GM12878 (cell line): ENCODE measurements around the gene DLEC1.

Experiments
- CTCF ChIP-seq, 3 experiments: IDR thresholded peaks in 2 of 3; conservative IDR thresholded peaks in 1 of 3; 2 replicates each; pipeline ENCODE4 v1.5.1; 2011; ENCODE audit warnings: low read depth in 3 of 3, low read length in 3 of 3, mild to moderate bottlenecking in 3 of 3, control low read depth in 2 of 3, moderate library complexity in 2 of 3, inconsistent platforms in 1 of 3, mixed read lengths in 1 of 3; ENCODE audit not compliant: control insufficient read depth in 2 of 3, insufficient read depth in 1 of 3; ENCODE audit errors: extremely low read depth in 1 of 3
- EZH2 ChIP-seq: IDR thresholded peaks from 2 replicates; pipeline ENCODE4 v1.6.1; 2012; ENCODE audit warnings: low read depth, mild to moderate bottlenecking, control low read depth, inconsistent platforms, low read length, borderline replicate concordance; ENCODE audit not compliant: control insufficient read depth
- POLR2A ChIP-seq: IDR thresholded peaks from 2 replicates; pipeline ENCODE4 v1.6.1; 2011; ENCODE audit warnings: low read depth, mild to moderate bottlenecking, low read length
- POLR2AphosphoS5 ChIP-seq: IDR thresholded peaks from 2 replicates; pipeline ENCODE4 v1.6.1; 2011; ENCODE audit warnings: mild to moderate bottlenecking, low read length, inconsistent platforms
- RB1 ChIP-seq: fragments of 450-650 bp; formaldehyde crosslinking; IDR thresholded peaks from 2 replicates; pipeline ENCODE4 v1.6.1; 2017; ENCODE audit warnings: mild to moderate bottlenecking, borderline replicate concordance
- SRF ChIP-seq, 2 experiments: IDR thresholded peaks; 2 replicates each; pipeline ENCODE4 v1.6.1; 2011; ENCODE audit warnings: low read depth in 2 of 2, low read length in 2 of 2, mild to moderate bottlenecking in 1 of 2, moderate library complexity in 1 of 2
- TBL1XR1 ChIP-seq: IDR thresholded peaks from 2 replicates; pipeline ENCODE4 v1.6.1; 2012; ENCODE audit warnings: low read depth, low read length, improper control_type of control experiment
- TF ChIP-seq, protein P1 (sequence below): fragments of 450-650 bp; IDR thresholded peaks from 2 replicates; pipeline ENCODE4 v1.6.1; 2017; ENCODE audit warnings: low read depth, mild to moderate bottlenecking, moderate library complexity

- TF ChIP-seq, protein P1, sequence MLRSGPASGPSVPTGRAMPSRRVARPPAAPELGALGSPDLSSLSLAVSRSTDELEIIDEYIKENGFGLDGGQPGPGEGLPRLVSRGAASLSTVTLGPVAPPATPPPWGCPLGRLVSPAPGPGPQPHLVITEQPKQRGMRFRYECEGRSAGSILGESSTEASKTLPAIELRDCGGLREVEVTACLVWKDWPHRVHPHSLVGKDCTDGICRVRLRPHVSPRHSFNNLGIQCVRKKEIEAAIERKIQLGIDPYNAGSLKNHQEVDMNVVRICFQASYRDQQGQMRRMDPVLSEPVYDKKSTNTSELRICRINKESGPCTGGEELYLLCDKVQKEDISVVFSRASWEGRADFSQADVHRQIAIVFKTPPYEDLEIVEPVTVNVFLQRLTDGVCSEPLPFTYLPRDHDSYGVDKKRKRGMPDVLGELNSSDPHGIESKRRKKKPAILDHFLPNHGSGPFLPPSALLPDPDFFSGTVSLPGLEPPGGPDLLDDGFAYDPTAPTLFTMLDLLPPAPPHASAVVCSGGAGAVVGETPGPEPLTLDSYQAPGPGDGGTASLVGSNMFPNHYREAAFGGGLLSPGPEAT, result no peak
- TF ChIP-seq POLR2A, result no peak; the same call in 1 of the 2 replicates
- TF ChIP-seq POLR2AphosphoS5, result no peak
- no peak for TF ChIP-seq RB1
- no peak for TF ChIP-seq SRF (IDR thresholded peaks at IDR 0.05; ENCODE audit: low read depth in 2 of 2, low read length in 2 of 2)
- no peak for TF ChIP-seq TBL1XR1
- 0 out of 6 replicates have a peak, but pooled peaks of 1 of the 3 experiments have one; percentile 2 for TF ChIP-seq CTCF (IDR thresholded peaks at IDR 0.05 in 2 of 3, conservative IDR thresholded peaks at IDR 0.05 in 1 of 3; ENCODE audit: control insufficient read depth in 2 of 3, extremely low read depth in 1 of 3, insufficient read depth in 1 of 3, low read depth in 3 of 3, low read length in 3 of 3)
- no peak for TF ChIP-seq EZH2
These were observed 77.6 kb downstream of the DLEC1 start for GRCh38 chr3:38116471-38117162.
